HepG2 (cell line): Measurements from ENCODE around the gene ZNF653. TPM values are rescaled to one million over a fixed set of nuclear protein-coding genes. Genes with fewer than 3 reads are reported as not detected.
A peak's percentile ranks its signal among the peaks of the same experiment; 100 is the strongest.

ENCODE experiments used
- KDM2A ChIP-seq: sonication (generic); formaldehyde crosslinking; IDR thresholded peaks from 2 replicates; pipeline ENCODE4 v1.4.0; 2020; ENCODE audit warnings: low read depth, missing genetic modification reagents, borderline replicate concordance
- NRL ChIP-seq: sonication (generic); formaldehyde crosslinking; IDR thresholded peaks from 2 replicates; pipeline ENCODE4 v1.5.0; 2020; ENCODE audit warnings: missing genetic modification reagents, mild to moderate bottlenecking, moderate library complexity, borderline replicate concordance
- PAWR ChIP-seq: sonication (generic); formaldehyde crosslinking; IDR thresholded peaks from 2 replicates; pipeline ENCODE4 v1.4.0; 2020; ENCODE audit warnings: missing genetic modification reagents, mild to moderate bottlenecking, borderline replicate concordance
- ZNF225 ChIP-seq: sonication (generic); formaldehyde crosslinking; IDR thresholded peaks from 2 replicates; pipeline ENCODE4 v1.4.0; 2020; ENCODE audit warnings: mild to moderate bottlenecking, missing genetic modification reagents
- ZNF383 ChIP-seq: sonication (generic); formaldehyde crosslinking; IDR thresholded peaks from 2 replicates; pipeline ENCODE4 v1.4.0; 2020; ENCODE audit warnings: missing genetic modification reagents, mild to moderate bottlenecking, borderline replicate concordance
- ZNF510 ChIP-seq: sonication (generic); formaldehyde crosslinking; IDR thresholded peaks from 2 replicates; pipeline ENCODE4 v1.4.0; 2020; ENCODE audit warnings: low read depth, mild to moderate bottlenecking, missing genetic modification reagents
- ZNF781 ChIP-seq: sonication (generic); formaldehyde crosslinking; IDR thresholded peaks from 2 replicates; pipeline ENCODE4 v1.5.1; 2020; ENCODE audit warnings: borderline replicate concordance, mild to moderate bottlenecking, missing genetic modification reagents; ENCODE audit errors: not compliant biosample characterization
- polyA plus RNA-seq, 8 experiments: library from polyadenylated mRNA; depleted of rRNA in 3 of 8; stranded (reverse) in 7 of 8; unstranded in 1 of 8; fragments of >200 nt; fragmentation: Illumina TruSeq in 4 of 8; extraction: Trizol in 4 of 8; gene quantifications; 2 replicates each; pipeline versions ENCODE4 v1.2.1 to v1.2.3, GENCODE V29; 2011 to 2016; ENCODE audit warnings: low read depth in 4 of 8, missing spikeins in 1 of 8, mixed read lengths in 1 of 8; ENCODE audit not compliant: insufficient read depth in 1 of 8
- total RNA-seq, 5 experiments: library from RNA; depleted of rRNA; stranded (reverse); fragments of >200 nt; fragmentation: Illumina TruSeq; extraction: Trizol; gene quantifications; 2 replicates each; pipeline ENCODE4 v1.2.3, GENCODE V29; 2016; ENCODE audit warnings: low read depth in 1 of 5
- TF ChIP-seq, protein P1 (sequence below): sonication (generic); formaldehyde crosslinking; conservative IDR thresholded peaks from 2 replicates; pipeline ENCODE4 v1.4.0; 2020; ENCODE audit warnings: mild to moderate bottlenecking, missing genetic modification reagents, moderate library complexity
- TF ChIP-seq, protein P2 (sequence below): sonication (generic); formaldehyde crosslinking; IDR thresholded peaks from 2 replicates; pipeline ENCODE4 v1.4.0; 2020; ENCODE audit warnings: mild to moderate bottlenecking, missing genetic modification reagents
- TF ChIP-seq, protein P3 (sequence below): sonication (generic); formaldehyde crosslinking; IDR thresholded peaks from 2 replicates; pipeline ENCODE4 v1.5.1; 2020; ENCODE audit warnings: mild to moderate bottlenecking, missing genetic modification reagents
- TF ChIP-seq, protein P4 (sequence below): sonication (generic); formaldehyde crosslinking; conservative IDR thresholded peaks from 2 replicates; pipeline ENCODE4 v1.4.0; 2020; ENCODE audit warnings: missing genetic modification reagents
- TF ChIP-seq, protein P5 (sequence below): fragments of 450-650 bp; IDR thresholded peaks from 2 replicates; pipeline ENCODE4 v1.6.1; 2017; ENCODE audit warnings: mild to moderate bottlenecking

The ZNF653 gene
- total and polyA plus RNA-seq, 2 of the 13 experiments (the other 11 are each of a cell fraction or from before 2014, with no cell fraction given): 4.7 to 7.1 TPM

DNA sequence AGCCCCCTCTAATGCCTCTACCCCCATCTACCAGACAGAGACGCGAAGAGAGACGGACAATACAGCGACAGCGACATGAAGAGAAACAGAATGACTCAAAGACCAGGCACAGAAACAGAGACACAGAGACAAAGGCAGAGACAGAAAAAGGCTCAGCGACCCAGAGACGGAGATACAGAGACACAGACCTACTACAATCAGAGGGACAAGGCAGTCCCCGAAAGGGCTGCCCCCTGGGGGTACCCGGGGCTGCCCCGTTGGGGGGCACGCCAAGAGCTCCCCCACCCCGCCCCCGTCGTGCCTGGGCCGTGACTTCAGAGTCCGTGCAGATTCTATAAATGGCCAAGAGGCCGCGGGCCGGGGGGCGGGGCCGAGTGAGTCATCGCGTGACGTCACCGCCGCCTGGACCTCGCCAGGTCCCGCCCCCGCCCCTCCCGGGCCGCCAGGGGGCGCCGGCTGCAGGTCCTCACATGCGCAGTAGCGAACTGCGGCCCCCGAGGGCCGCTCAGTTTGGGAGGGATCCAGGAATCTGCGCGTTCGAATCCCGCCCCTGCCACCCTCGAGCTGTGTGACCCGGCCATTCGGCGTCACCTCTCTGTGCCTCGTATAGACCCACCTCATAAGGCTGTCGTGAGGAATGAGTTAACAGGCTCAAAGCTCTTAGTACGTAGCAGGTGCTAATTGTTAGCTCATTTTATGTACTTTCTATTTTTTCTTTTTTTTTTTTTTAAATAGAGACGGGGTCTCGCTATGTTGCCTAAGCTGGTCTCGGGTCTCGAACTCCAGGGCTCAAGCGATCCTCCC, 30.4 kb upstream of the ZNF653 start (continued):
- TF ChIP-seq, protein P1, sequence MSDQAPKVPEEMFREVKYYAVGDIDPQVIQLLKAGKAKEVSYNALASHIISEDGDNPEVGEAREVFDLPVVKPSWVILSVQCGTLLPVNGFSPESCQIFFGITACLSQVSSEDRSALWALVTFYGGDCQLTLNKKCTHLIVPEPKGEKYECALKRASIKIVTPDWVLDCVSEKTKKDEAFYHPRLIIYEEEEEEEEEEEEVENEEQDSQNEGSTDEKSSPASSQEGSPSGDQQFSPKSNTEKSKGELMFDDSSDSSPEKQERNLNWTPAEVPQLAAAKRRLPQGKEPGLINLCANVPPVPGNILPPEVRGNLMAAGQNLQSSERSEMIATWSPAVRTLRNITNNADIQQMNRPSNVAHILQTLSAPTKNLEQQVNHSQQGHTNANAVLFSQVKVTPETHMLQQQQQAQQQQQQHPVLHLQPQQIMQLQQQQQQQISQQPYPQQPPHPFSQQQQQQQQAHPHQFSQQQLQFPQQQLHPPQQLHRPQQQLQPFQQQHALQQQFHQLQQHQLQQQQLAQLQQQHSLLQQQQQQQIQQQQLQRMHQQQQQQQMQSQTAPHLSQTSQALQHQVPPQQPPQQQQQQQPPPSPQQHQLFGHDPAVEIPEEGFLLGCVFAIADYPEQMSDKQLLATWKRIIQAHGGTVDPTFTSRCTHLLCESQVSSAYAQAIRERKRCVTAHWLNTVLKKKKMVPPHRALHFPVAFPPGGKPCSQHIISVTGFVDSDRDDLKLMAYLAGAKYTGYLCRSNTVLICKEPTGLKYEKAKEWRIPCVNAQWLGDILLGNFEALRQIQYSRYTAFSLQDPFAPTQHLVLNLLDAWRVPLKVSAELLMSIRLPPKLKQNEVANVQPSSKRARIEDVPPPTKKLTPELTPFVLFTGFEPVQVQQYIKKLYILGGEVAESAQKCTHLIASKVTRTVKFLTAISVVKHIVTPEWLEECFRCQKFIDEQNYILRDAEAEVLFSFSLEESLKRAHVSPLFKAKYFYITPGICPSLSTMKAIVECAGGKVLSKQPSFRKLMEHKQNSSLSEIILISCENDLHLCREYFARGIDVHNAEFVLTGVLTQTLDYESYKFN (CRISPR knock-in tag): no peak
- TF ChIP-seq ZNF383 (CRISPR knock-in tag): no peak
- TF ChIP-seq, protein P2, sequence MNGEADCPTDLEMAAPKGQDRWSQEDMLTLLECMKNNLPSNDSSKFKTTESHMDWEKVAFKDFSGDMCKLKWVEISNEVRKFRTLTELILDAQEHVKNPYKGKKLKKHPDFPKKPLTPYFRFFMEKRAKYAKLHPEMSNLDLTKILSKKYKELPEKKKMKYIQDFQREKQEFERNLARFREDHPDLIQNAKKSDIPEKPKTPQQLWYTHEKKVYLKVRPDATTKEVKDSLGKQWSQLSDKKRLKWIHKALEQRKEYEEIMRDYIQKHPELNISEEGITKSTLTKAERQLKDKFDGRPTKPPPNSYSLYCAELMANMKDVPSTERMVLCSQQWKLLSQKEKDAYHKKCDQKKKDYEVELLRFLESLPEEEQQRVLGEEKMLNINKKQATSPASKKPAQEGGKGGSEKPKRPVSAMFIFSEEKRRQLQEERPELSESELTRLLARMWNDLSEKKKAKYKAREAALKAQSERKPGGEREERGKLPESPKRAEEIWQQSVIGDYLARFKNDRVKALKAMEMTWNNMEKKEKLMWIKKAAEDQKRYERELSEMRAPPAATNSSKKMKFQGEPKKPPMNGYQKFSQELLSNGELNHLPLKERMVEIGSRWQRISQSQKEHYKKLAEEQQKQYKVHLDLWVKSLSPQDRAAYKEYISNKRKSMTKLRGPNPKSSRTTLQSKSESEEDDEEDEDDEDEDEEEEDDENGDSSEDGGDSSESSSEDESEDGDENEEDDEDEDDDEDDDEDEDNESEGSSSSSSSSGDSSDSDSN (CRISPR knock-in tag): no peak
- TF ChIP-seq, protein P3, sequence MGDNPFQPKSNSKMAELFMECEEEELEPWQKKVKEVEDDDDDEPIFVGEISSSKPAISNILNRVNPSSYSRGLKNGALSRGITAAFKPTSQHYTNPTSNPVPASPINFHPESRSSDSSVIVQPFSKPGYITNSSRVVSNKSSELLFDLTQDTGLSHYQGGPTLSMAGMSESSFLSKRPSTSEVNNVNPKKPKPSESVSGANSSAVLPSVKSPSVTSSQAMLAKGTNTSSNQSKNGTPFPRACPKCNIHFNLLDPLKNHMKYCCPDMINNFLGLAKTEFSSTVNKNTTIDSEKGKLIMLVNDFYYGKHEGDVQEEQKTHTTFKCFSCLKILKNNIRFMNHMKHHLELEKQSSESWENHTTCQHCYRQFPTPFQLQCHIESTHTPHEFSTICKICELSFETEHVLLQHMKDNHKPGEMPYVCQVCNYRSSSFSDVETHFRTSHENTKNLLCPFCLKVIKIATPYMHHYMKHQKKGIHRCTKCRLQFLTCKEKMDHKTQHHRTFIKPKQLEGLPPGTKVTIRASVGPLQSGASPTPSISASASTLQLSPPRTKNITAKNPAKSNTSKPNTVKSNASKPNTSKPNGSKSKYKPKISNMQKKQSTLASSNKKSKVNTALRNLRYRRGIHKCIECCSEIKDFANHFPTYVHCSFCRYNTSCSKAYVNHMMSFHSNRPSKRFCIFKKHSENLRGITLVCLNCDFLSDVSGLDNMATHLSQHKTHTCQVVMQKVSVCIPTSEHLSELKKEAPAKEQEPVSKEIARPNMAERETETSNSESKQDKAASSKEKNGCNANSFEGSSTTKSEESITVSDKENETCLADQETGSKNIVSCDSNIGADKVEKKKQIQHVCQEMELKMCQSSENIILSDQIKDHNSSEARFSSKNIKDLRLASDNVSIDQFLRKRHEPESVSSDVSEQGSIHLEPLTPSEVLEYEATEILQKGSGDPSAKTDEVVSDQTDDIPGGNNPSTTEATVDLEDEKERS (CRISPR knock-in tag): peak; percentile 34; the same call in 1 of the 2 replicates
- no peak for TF ChIP-seq ZNF781 (CRISPR knock-in tag)
- no peak for TF ChIP-seq ZNF510 (CRISPR knock-in tag)
- TF ChIP-seq NRL (CRISPR knock-in tag): no peak; the same call in 1 of the 2 replicates
- TF ChIP-seq, protein P4, sequence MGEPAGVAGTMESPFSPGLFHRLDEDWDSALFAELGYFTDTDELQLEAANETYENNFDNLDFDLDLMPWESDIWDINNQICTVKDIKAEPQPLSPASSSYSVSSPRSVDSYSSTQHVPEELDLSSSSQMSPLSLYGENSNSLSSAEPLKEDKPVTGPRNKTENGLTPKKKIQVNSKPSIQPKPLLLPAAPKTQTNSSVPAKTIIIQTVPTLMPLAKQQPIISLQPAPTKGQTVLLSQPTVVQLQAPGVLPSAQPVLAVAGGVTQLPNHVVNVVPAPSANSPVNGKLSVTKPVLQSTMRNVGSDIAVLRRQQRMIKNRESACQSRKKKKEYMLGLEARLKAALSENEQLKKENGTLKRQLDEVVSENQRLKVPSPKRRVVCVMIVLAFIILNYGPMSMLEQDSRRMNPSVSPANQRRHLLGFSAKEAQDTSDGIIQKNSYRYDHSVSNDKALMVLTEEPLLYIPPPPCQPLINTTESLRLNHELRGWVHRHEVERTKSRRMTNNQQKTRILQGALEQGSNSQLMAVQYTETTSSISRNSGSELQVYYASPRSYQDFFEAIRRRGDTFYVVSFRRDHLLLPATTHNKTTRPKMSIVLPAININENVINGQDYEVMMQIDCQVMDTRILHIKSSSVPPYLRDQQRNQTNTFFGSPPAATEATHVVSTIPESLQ (CRISPR knock-in tag): no peak
- TF ChIP-seq, protein P5, sequence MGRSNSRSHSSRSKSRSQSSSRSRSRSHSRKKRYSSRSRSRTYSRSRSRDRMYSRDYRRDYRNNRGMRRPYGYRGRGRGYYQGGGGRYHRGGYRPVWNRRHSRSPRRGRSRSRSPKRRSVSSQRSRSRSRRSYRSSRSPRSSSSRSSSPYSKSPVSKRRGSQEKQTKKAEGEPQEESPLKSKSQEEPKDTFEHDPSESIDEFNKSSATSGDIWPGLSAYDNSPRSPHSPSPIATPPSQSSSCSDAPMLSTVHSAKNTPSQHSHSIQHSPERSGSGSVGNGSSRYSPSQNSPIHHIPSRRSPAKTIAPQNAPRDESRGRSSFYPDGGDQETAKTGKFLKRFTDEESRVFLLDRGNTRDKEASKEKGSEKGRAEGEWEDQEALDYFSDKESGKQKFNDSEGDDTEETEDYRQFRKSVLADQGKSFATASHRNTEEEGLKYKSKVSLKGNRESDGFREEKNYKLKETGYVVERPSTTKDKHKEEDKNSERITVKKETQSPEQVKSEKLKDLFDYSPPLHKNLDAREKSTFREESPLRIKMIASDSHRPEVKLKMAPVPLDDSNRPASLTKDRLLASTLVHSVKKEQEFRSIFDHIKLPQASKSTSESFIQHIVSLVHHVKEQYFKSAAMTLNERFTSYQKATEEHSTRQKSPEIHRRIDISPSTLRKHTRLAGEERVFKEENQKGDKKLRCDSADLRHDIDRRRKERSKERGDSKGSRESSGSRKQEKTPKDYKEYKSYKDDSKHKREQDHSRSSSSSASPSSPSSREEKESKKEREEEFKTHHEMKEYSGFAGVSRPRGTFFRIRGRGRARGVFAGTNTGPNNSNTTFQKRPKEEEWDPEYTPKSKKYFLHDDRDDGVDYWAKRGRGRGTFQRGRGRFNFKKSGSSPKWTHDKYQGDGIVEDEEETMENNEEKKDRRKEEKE: no peak
- TF ChIP-seq KDM2A: peak; percentile 66; the same call in 1 of the 2 replicates
- TF ChIP-seq PAWR (CRISPR knock-in tag): no peak
- TF ChIP-seq ZNF225 (CRISPR knock-in tag): no peak
